HT1080 (cell line): ENCODE results near the gene RNASE13. TPM values are rescaled to one million over a fixed set of nuclear protein-coding genes. Genes with fewer than 3 reads are reported as not detected.

Source experiments
- DNase-seq: peaks from one replicate; pipeline ENCODE4 v3.0.0-alpha.2; 2015; ENCODE audit warnings: low read depth
- polyA plus RNA-seq, 2 experiments: library from polyadenylated mRNA; depleted of rRNA; stranded (reverse); fragments of >200 nt; gene quantifications; 2 replicates each; pipeline ENCODE4 v1.2.3, GENCODE V29; 2015
- total RNA-seq: library from RNA; depleted of rRNA; stranded (reverse); fragments of >200 nt; shearing (Covaris generic); gene quantifications from 2 replicates; pipeline ENCODE4 v1.2.3, GENCODE V29; 2014; rRNA removed

RNASE13 gene
- not detected in 2 replicates for total RNA-seq
- not detected in 2 replicates for polyA plus RNA-seq (2015; cell fraction: cytosol; rRNA removed)
- polyA plus RNA-seq (2015; cell fraction: nucleus; rRNA removed), result not detected in 2 replicates

GRCh38 chr14:21034707-21035106 lies at the start of gene RNASE13:
RNASE13 (minus strand) TSS chr14:21034807; CDS start chr14:21034288, 519 bp downstream.
- no peak for DNase-seq

GRCh38 chr14:21084396-21084795 lies 49.8 kb upstream of the RNASE13 start:
- DNase-seq, result no peak

- no peak for DNase-seq
Measured at GRCh38 chr14:21083565-21084325, 49.1 kb upstream of the RNASE13 start.

- DNase-seq, result no peak
Measured at GRCh38 chr14:21081521-21082142, 47.0 kb upstream of the RNASE13 start.

- DNase-seq, result no peak
Measured at GRCh38 chr14:21078726-21079125, 44.1 kb upstream of the RNASE13 start.

- DNase-seq, result no peak
Measured at GRCh38 chr14:21078287-21078686, 43.7 kb upstream of the RNASE13 start.

- no peak for DNase-seq
Measured at GRCh38 chr14:21077672-21078071, 43.1 kb upstream of the RNASE13 start.

- no peak for DNase-seq
Measured at GRCh38 chr14:21075719-21076437, 41.3 kb upstream of the RNASE13 start.

- no peak for DNase-seq
Measured at GRCh38 chr14:21074398-21075272, 40.0 kb upstream of the RNASE13 start.

GRCh38 chr14:21073921-21074320 lies 39.3 kb upstream of the RNASE13 start:
- no peak for DNase-seq

GRCh38 chr14:21072781-21073339 lies 38.3 kb upstream of the RNASE13 start:
- no peak for DNase-seq

GRCh38 chr14:21072031-21072473 lies 37.4 kb upstream of the RNASE13 start:
- DNase-seq, result peak; percentile 40

- DNase-seq, result peak; percentile 83
Measured at GRCh38 chr14:21071225-21072030, 36.8 kb upstream of the RNASE13 start.

GRCh38 chr14:21070610-21071224 lies 36.1 kb upstream of the RNASE13 start:
- peak; percentile 43 for DNase-seq

- no peak for DNase-seq
Measured at GRCh38 chr14:21070083-21070609, 35.5 kb upstream of the RNASE13 start, which contains the start of gene ARHGEF40. ARHGEF40 (plus strand) TSS chr14:21070304; CDS start chr14:21070397, 93 bp downstream.

GRCh38 chr14:21069388-21070082 lies 34.9 kb upstream of the RNASE13 start:
- DNase-seq, result no peak

GRCh38 chr14:21068521-21069387 lies 34.1 kb upstream of the RNASE13 start:
- DNase-seq, result no peak
